ENCODE measurements around the gene LPAR5.

LPAR5 gene

DNA sequence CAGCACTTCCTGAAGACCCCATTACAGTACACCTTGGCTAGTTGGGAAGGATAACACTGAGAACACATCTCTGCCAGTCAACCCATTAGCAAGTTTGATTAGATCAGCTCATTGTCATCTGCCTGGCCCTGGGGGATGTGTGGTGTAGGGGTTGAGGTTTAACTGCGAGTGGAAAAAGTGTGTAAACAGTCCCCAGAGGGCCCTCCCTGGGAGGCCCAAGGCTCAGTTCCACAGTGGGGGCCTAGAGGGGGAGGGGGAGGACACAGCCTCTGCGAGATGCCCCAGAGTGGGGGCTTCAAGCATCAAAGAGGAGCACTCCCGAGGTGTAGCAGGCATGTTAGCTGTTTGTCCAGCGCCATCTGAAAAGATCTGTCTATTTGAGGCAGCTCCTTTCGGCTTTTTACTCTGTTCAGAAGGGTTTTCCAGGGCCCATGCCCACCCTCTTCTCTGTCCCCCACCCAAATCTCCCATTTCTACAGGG is 344 bp downstream of the LPAR5 start:
- peak; percentile 50 for DNase-seq

DNA sequence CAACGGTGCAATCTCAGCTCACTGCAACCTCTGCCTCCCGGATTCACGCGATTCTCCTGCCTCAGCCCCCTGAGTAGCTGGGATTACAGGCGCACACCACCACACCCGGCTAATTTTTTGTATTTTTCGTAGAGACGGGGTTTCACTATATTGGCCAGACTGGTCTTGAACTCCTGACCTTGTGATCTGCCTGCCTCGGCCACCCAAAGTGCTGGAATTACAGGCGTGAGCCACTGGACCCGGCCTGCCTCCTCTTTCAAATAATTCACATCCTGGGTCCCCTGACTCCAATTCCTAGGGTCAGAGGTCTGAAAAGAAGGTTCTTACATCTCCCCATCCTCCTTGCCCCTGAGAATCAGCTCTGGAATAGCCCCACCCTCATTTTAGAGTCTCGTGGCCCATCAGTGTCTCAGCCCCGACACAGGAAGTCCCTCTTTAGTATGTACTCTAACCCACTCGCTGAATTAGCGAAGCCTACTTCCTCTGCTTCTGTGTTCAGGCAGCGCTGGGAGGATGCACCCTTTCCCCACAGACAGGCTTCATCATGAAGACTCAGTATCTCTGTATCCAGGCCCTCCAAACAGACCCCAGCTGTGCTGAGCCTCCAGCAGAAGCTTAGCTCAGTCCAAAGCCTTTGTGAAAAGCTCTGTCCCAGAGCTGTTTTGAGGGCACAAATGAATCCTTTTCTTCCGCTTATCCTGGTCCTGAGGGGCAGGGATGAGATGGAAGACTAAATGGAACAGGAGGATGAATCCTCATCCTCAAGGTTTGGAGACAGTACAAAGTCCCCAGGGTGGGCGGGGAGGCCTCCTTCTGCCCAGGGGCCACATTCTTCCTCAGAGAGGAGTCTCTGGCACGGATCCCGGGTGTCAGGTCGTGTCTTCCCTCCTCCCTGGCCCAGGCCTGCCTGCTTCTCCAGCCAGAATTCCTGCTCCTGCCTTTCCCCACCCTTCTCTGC is 3.5 kb downstream of the LPAR5 start:
- peak; percentile 42 for DNase-seq

DNA sequence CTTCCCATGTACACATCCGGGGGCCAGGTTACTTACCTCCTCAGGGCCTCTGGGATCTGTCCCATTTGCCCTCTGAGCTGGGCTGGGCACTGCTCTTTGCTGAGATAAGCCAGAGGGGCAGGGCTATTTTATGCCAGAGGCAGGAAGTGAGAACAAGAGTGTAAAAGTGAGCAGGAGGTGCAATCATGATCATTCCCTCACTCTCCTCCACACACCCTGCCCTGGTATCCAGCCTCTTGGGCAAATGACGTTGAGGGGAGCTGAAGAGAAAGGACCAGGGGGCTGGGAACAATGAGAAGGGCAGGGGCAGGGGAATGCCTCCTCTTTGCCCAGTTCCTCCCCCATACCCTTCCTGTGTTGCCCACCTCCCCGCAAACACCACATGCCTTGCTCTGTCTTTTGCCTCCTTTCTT is 4.2 kb downstream of the LPAR5 start:
- DNase-seq, result no peak

DNA sequence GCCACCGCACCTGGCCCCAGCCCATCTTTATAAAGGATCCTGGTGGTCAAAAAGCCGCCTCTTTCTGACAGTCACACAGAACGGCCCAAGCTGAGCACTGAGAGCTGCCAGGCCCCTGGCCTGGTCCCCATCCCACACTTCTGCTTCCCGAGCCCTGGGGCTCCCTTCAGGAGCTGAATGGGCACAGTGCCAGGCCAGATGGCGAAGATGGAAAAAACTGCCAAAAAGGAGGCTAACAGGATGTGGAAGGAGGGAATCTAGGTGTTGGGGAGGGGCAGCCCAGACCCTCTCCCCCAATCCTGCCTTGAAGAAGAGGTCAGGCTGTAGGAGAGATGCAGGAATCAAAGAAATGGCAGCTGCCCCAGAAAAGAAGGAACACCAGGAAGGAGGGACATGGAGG is 5.0 kb downstream of the LPAR5 start:
- no peak for DNase-seq

DNA sequence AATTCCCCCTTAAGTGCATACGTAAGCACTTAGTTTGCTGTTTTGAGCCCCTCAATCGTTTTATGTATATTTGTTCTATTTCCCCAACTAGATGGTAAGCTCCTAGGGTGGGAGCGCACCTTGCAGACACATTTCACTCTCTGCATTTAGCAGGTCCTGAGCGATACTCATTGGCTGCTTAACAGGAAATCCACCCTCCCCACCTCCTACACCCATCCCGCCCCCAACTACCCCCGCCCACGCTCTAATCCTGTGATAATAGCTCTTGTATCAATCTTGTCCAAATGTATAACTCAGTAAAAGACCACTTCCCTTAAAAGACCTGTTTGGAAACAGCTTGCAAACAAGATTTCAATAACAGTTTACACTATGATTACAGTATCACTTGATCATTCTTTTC is 8.1 kb downstream of the LPAR5 start:
- no peak for DNase-seq

DNA sequence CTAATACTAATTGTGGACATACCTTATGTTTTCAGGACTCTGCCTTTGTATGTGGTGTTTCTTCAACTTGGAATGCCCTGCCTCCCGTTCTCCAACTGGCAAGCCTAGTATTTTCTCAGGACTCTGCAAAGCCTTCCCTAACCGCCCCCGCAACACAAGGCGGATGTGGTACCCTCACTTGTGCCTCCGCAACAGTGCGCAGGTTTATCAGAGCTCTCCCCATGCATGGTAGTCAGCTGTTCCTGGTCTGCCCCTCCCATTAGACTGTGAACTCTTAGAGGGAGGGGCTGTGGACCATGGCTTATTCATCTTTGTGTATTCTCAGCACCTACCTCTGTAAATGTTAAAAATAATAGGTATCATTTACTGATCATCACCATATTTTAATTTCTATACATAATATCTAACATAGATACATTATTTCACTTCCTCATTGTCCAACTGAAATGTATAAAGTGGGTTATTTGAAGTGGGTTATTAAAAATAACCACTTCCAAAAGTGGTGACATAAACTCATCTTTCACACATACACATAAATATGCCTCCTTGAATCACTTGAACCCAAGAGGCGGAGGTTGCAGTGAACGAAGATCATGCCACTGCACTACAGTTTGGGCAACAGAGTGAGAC is 9.0 kb downstream of the LPAR5 start:
- no peak for DNase-seq

DNA sequence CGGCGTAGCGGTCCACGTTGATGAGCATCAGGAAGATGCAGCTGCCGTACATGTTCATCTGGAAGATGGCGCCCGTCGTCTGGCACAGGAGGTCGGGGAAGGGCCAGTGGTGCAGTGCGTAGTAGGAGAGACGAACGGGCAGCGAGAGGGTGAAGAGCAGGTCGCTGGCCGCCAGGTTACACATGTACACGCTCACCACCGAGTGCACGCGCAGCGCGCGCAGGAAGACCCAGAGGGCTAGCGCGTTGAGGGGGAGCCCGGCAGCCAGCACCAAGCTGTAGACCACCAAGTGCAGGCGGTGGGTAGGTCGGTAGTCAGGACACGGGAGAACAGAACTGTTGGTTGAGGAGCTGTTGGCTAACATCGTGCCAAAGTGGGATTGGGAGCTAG is 14.9 kb downstream of the LPAR5 start:
- DNase-seq, result no peak

DNA sequence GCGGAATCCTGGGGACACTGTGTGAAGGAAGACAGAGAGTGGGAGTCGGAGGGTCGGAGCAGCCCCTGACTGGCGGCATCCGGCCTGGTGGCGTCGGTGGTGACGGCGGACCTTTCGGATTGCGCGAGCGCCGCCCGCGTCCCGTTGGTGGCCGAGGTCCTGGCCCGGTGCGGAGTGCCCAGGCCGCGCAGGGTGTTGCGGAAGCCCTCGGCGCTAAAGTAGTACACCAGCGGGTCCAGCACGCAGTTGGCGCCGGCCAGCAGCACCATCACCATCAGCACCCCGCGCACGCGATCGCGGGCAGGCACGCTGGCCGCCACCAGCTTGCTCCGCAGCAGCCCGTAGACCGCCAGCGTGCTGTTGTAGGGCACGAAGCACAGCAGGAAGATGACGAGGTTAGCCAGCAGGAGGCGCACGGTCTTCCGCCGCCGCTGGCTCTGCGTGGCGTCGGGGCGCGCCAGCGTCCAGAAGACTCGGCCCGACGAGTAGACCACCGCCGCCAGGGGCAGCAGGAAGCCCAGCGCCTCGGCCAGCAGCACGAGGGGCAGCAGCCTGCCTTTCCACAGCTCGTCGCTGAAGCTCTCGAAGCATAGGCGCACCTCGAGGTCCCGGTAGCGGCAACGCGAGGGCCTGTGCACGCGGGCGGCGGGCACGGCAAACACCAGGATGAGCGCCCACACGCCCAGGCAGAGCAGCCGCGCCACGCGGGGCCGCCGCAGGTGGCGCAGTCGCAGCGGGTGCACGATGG is 15.4 kb downstream of the LPAR5 start:
- DNase-seq, result peak; percentile 31

DNA sequence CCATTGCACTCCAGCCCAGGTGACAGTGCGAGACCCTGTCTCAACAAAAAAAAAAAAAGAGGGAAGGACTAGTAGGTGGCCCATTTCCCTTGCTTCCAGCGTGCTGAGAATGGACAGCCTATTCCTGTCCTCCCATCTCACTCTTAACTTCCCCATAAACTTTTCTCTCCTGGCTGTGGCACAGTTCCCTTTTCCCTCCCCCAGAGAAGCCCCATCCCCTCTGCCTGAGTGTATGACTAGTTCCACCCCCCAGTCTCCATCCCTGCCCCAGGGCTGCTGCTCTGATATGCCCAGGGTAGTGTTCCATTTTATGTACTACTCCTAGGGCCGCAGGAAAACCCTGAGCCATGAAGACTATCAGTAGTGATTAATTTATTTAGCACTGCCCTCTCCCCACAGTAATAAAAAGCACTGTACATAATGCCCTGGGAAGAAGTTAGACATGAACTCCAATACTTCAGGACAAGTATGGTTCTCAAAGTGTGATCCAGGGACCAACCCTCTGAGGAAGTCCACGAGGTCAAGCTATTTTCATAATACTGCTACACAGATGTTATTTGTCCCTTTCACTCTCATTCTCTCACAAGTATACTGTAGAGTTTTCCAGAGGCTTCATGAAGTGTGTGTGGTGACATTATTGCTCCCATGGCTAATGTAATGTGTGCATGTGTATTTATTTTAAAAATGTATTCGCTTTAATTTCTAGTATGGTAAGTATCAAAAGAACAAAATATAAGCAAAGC is 17.1 kb downstream of the LPAR5 start:
- no peak for DNase-seq

DNA sequence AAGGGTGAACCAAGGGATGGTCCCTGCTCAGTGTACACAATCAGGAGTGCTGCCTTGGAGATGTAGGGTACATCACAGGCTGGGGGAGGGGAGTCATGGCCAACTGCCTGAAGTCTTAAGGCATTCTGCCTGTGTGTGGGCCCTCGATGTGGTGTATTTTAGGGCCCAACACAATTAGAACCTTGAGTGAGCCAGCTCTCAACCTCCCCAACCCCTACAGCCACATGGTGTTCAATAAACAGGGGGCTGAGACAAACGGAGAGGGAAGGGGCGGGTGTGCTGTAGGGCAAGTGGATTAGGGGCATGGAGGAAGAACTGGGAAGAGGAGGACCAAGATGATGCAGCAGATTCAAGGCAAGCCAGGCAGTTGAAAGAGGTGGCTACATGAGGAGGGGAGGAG is 20.0 kb downstream of the LPAR5 start:
- DNase-seq, result no peak

DNA sequence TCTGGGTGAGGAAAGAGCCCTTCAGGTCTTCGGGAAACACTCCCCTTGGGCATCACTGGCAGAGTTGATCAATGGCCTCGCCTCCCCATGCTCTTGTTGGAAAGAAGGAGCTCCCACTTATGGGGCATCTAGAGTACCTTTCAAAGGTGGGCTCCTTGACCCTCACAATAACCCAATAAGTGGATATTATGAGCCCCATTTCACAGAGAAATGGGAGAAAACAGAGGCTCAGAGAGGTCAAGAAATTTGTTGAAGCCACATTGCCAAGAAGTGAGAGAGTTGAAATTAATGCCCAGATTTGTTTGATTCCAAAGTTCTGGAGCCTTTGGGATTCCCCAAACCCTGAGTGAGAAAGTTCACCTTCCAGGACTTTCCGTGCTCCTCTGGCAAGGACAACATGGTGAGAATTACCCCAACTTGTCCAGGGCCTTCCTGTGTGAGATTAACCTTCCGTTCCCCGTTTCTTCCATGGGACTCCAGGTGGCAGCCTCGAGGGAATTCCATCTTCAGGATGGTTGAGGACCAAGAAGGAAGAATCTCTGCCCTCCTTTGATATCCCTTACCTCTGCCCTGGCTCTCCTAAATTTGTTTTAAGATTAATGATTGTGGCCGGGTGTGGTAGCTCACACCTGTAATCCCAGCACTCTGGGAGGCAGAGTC is 21.1 kb downstream of the LPAR5 start:
- DNase-seq, result no peak

DNA sequence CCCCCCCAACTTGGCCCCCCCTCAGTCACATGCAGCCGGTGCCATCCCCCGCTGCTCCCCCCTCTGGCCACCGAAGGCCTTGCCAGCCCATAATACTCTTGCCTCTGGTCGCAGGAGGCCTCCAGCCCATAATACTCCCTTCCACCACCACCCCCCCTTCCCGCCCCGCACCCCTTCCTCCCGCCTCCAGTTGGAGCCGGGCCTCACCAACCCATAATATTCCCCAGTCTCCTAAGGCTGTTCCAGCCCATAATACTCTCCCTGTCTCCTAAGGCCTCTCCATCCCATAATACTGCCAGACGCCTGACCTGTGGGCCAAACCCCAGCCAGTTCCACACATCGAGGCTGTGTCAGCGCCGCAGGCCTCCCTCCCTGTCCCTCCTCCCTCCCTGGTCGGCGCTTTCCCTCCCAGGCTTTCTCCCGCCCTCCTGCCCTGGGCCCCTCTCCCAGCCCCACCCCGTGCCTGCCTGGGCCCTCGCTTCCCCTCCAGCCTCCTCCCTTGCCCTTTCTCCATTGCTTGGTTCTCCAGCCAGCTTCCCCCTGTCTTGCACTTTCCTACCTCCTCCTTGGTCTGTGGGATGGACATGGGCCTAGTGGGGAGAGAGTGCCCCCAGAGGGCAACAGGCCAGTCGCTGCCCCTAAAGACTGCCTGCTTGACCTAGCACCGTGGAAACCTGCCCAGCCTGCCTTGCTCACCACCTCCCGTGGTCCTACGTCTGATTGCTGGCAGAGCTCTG is 21.8 kb downstream of the LPAR5 start:
- no peak for DNase-seq

DNA sequence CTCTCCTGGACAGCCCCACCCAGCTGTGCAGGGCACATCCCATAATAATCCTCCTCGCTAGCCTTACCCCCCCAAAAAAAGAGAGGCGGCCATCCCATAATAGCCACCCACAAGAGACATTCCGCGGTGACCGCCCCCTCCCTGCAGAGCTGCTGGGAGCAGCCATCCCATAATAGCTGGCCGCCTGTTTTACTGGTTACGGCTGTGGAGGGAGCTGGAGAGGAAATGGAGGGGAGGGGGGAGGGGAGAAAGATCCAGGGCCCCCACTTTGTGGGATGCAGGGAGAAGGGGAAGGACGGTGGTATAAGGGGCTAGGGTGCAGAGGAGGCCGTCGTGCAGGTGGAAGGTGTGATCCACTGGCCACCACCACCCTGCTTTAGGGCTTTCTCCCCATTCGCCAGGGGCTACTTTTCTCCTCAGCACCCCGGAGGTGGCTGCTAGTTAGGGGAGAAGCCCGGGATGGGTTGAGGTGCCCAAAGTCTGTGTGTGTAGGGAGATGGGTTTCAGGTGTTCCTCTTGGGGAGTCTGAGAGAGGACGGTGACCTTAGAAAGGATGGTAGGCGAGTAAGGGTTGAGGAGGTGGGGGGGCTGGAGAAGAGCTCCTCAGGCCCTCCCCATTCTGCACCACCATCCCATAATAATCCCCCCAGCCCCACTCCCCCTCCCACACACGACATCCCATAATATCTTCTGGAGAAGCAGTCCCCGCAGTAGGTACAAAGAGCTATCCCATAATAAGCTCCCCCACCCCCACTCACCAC is 22.6 kb downstream of the LPAR5 start:
- no peak for DNase-seq

DNA sequence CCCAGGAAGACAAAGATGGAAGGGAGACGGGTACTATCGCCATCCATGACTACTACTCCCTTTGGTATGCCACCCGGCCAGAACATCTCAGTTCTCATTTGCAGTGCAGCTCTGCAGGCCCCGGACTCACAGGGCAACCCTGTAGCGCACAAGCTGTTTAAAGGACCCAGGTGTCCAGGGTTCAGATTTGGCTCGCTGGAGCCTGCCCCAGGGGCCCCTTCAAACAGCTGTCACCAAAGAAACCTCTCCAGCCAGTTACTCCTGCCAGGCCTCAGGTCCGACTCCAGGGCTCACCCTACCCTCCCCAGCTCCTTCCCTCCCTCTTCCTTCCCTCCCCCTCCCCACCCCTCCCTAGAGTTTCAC is 23.1 kb downstream of the LPAR5 start:
- no peak for DNase-seq

DNA sequence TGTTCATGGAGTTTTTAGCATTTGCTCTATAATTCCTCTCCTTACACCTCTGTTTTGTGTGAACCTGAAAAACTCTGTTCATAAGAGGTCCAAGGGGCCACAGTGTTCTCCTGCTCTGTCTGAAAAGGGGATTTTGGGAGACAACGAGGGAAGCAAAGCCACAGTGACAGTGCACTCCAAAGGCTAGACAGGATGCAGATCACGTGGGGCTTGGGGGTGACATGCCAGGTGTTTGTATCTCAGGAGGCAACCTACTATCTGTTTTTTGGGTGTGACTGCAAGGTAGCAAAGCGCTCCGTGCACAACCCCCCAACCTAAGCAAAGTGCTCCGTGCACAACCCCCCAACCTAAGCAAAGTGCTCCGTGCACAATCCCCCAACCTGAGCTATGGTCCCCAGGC is 23.5 kb downstream of the LPAR5 start:
- no peak for DNase-seq

DNA sequence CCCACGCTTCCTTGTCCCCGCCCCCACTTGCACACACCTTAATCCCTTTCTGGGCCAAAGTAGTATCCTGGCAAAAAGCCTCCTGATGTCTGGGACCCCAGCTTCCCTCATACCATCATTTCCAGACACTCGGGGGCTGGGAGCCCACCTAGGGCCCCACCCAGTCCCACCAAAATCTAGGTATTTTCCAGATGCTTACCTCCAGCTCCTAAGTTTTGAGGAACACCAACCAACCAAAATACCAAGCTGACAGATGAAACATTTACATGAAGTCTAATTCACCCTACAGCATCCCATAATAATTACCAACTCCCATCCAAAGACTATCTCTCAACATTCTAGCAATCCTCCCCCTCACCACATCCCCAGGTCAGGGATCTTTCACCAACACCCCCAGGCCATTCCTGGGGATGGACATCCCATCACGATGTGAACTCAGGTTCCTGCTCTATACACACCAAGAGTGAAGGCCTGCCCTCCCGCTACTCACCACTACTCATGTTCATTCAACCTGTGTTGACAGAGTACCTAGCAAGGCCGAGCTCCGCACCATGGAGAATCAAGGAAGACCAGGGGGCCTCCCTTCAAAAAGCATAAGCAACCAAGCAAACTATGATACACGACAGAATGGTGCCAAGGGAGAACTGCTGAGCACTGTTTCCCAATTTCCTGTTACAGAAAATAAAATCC is 27.0 kb downstream of the LPAR5 start:
- DNase-seq, result no peak

DNA sequence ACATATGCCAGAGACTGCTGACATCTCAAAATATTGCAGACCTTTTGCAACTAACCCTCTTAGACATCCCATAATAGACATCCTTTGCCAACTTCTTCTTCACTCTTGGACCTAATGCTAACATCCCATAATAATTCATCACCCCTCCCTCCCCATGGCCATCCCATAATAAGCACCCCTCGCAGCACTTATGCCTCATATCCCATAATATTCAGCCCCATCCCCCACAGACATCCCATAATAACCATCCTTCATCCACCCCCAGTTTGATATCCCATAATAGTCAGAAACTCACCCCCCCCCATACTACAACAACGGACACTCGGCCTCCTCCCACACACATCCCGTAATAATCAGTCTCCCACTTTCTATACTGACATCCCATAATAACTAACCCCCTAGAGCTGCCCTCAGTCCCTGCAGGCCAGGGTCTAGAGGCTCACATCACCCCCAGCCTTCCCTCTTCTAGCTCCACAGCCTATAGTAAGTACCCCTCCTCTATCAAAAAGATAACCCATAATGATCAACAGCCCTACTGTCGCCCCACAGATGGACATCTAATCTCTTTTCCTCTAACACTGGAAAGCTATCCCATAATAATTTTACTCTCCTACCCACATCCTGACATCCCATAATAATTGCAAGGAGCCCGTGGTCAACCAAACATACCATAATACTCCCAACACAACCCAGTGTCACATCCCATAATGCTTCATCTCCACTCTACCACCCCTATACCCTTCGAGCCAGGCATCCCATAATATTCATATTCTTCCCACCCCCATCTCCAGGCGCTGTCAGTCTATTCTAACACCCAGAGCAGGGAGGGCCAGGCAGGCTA is 27.8 kb downstream of the LPAR5 start:
- DNase-seq, result peak; percentile 35

DNA sequence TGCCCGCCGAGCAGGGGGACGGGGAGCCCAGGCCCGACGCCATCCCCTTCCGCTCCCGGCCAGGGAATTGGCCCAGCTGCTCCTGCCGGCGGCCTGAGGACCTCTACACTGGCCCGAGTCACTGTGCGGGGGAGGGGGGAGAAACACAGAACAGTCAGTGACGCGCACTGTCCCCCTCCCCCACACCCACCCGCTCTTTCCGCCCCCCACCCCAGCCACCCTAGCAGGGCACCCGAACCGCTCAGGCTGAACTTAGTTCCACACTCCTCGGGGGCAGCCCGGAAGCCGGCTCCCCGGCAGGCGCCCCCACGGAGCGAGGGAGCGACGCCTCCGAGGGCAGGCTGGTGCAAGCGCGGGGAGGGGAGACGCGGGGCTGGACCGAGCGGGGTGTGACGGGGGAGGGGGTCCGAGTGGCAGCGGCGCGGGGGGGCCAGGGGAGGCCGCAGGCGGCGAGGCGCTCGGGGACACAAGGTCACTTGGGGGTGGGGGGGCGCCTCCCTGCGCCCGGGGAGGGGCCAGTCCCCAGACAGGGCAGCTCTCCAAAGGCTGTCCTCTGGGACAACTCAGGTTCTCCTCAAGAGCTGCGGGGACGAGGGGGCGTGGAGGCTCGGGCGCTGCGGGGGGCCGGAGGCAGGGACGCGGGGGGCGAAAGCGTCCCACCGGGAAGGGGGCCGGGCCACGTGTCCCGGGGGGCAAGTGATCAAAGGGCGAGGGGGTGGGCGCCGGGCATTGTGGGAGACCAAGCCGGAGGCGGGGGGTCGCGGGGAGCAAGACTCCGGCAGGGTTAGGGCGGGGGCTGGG is 29.2 kb downstream of the LPAR5 start:
- peak; percentile 54 for DNase-seq

All from activated CD4-positive, alpha-beta T cell treated with anti-CD3 and anti-CD28 coated beads for 1 hour (primary cell).